Lower lobe of right lung (tissue), 2 donors: ENCODE measurements around the gene FGF14. TPM values are rescaled to one million over a fixed set of nuclear protein-coding genes. Genes with fewer than 3 reads are reported as not detected.

Experiments
- ATAC-seq, 2 donors: fragments of 200-7000 bp; cut with Tn5 transposase; one replicate each; pipeline ENCODE4 v1.9.1; 2020 to 2022; ENCODE audit warnings: mild to moderate bottlenecking in 2 of 2, moderate library complexity in 2 of 2
- DNase-seq: peaks from one replicate; pipeline ENCODE4 v3.0.0-alpha.2; 2020
- H3K27ac ChIP-seq: fragments of 200-600 bp; one replicate; pipeline ENCODE4 v1.8.0; 2022
- H3K27me3 ChIP-seq: fragments of 200-600 bp; one replicate; pipeline ENCODE4 v1.8.0; 2022; ENCODE audit warnings: low read depth
- H3K36me3 ChIP-seq: fragments of 200-600 bp; one replicate; pipeline ENCODE4 v1.8.0; 2022; ENCODE audit warnings: mild to moderate bottlenecking
- H3K4me1 ChIP-seq: fragments of 200-600 bp; one replicate; pipeline ENCODE4 v1.8.0; 2022
- H3K4me3 ChIP-seq: fragments of 200-600 bp; one replicate; pipeline ENCODE4 v1.8.0; 2022; ENCODE audit warnings: mild to moderate bottlenecking
- H3K9me3 ChIP-seq: fragments of 200-600 bp; one replicate; pipeline ENCODE4 v1.8.0; 2022
- CTCF ChIP-seq: fragments of 200-600 bp; IDR thresholded peaks from one replicate; pipeline ENCODE4 v1.8.0; 2022; ENCODE audit warnings: antibody characterized with exemption, mild to moderate bottlenecking
- intact Hi-C: fragments of 100-400 bp; cut with DNase I; formaldehyde crosslinking; loops from one replicate; pipeline ENCODE4 v1.11.0; 2022
- total RNA-seq: library from RNA; stranded (reverse); fragmentation: NEBNext Ultra II Directional; extraction: Animal tissue kit (Norgen Biotek cat#: 25700); gene quantifications from one replicate; pipeline ENCODE4 v1.2.1, GENCODE V29; 2021
- donor health status: DM: no; HTN: yes; CAD: no; lungs with severe emphysema.

The FGF14 gene
- total RNA-seq, 1 donor from 2014 or later, result 5.0 TPM

GRCh38 chr13:102192858-102193257, 209.0 kb downstream of the FGF14 start:
- ATAC-seq (no peak), DNase-seq (no peak)
- TF ChIP-seq CTCF, result no peak
- H3K9me3 ChIP-seq, result no peaks in the 10 kb centered on the region
- intact Hi-C loops, result no loop called here
- no peaks in the 10 kb centered on the region for H3K36me3 ChIP-seq
- H3K4me1 ChIP-seq, result no peaks in the 10 kb centered on the region
- no peaks in the 10 kb centered on the region for H3K27me3 ChIP-seq
- H3K4me3 ChIP-seq, result no peak overlapping the region
- H3K27ac ChIP-seq, result no peak overlapping the region

GRCh38 chr13:102191951-102192502, 209.8 kb downstream of the FGF14 start:
- H3K27me3 ChIP-seq, result no peaks in the 10 kb centered on the region
- TF ChIP-seq CTCF, result no peak
- ATAC-seq, result no peak
- intact Hi-C loops, result no loop called here
- no peaks in the 10 kb centered on the region for H3K36me3 ChIP-seq
- no peak overlapping the region for H3K27ac ChIP-seq
- H3K4me1 ChIP-seq, result no peaks in the 10 kb centered on the region
- DNase-seq, result no peak
- no peak overlapping the region for H3K4me3 ChIP-seq
- H3K9me3 ChIP-seq, result no peaks in the 10 kb centered on the region

GRCh38 chr13:102190930-102191329, 210.9 kb downstream of the FGF14 start:
- intact Hi-C loops, result no loop called here
- TF ChIP-seq CTCF, result no peak
- Histone ChIP-seq H3K4me1 (no peaks in the 10 kb centered on the region), H3K36me3 (no peaks in the 10 kb centered on the region), H3K27ac (no peak overlapping the region), H3K27me3 (no peaks in the 10 kb centered on the region), H3K4me3 (no peak overlapping the region), H3K9me3 (no peaks in the 10 kb centered on the region)
- ATAC-seq (no peak), DNase-seq (no peak)

GRCh38 chr13:102187313-102187712, 214.5 kb downstream of the FGF14 start:
- no peaks in the 10 kb centered on the region for H3K27me3 ChIP-seq
- ATAC-seq, result no peak
- DNase-seq, result no peak
- intact Hi-C loops, result no loop called here
- no peak overlapping the region for H3K4me3 ChIP-seq
- TF ChIP-seq CTCF, result no peak
- H3K9me3 ChIP-seq, result no peaks in the 10 kb centered on the region
- no peak overlapping the region for H3K27ac ChIP-seq
- no peaks in the 10 kb centered on the region for H3K4me1 ChIP-seq
- H3K36me3 ChIP-seq, result no peaks in the 10 kb centered on the region

- no peak for ATAC-seq
- H3K9me3 ChIP-seq, result no peaks in the 10 kb centered on the region
- intact Hi-C loops, result no loop called here
- no peaks in the 10 kb centered on the region for H3K27me3 ChIP-seq
- H3K36me3 ChIP-seq, result no peaks in the 10 kb centered on the region
- DNase-seq, result no peak
- H3K27ac ChIP-seq, result no peak overlapping the region
- H3K4me3 ChIP-seq, result no peak overlapping the region
- no peak for TF ChIP-seq CTCF
- no peaks in the 10 kb centered on the region for H3K4me1 ChIP-seq
Measured at GRCh38 chr13:102185375-102185984, 216.4 kb downstream of the FGF14 start.
